ENCODE measurements around the gene RBL1.
"Not testable (repeated sequence)": the region's sequence is repeated elsewhere in the genome, so short reads cannot be mapped to it uniquely, and the experiment has no call there.

RBL1 gene

DNA sequence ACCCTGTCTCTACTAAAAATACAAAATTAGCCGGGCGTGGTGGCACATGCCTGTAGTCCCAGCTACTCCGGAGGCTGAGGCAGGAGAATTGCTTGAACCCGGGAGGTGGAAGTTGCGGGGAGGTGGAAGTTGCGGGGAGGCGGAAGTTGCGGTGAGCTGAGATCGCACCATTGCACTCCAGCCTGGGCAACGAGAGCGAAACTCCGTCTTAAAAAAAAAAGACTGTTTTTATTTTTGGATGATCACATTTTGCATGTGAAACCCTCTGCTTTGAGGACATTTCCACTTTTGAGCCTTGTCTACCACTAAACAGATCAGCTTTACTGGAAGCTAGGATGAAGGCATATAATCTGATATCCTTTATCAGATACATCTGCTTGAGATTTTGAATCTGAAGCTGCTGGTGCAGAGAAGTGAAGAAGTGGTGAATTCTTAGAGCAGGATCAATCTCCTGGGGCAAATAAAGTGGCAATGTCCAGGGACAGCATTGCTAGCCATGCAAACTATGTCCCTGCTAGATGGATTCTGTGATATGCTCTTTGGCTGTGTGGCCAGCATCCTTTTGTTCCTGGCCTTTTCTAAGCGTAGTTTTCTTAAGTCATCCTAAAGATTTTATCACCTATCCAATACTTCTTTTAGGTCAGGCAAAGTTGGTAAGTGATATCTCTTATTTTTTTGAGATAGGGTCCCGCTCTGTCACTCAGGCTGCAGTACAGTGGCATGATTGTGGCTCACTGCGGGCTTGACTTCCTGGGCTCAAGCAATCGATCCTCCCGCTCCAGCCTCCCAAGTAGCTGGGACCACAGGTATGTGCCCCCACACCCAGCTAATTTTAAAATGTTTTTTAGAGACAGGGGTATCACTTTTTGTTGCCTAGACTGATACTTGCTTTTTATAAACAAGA is 23.3 kb downstream of the RBL1 start:
- DNase-seq = no peak

DNA sequence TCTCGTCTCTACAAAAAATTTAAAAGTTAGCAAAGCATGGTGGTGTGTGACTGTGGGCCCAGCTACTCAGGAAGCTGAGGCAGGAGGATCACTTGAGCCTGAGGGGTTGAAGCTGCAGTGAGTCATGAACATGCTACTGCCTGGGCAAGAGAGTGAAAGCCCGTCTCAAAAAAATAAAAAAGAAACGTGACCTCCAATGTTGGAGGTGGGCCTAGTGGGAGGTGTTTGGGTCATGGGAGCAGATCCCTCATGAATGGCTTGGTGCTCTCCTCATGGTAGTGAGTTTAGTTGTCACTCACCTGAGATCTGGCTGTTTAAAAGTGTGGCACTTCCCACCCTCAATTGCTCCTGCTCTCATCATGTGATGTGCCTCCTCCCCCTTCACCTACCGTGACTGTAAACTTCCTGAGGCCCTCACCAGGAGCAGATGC is 24.3 kb downstream of the RBL1 start:
- DNase-seq = no peak

DNA sequence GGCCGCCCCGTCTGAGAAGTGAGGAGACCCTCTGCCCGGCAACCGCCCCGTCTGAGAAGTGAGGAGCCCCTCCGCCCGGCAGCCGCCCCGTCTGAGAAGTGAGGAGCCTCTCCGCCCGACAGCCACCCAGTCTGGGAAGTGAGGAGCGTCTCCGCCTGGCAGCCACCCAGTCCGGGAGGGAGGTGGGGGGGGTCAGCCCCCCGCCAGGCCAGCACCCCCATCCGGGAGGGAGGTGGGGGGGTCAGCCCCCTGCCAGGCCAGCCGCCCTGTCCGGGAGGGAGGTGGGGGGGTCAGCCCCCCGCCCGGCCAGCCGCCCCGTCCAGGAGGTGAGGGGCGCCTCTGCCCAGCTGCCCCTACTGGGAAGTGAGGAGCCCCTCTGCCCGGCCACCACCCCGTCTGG is 26.2 kb downstream of the RBL1 start:
- DNase-seq = not testable (repeated sequence)

DNA sequence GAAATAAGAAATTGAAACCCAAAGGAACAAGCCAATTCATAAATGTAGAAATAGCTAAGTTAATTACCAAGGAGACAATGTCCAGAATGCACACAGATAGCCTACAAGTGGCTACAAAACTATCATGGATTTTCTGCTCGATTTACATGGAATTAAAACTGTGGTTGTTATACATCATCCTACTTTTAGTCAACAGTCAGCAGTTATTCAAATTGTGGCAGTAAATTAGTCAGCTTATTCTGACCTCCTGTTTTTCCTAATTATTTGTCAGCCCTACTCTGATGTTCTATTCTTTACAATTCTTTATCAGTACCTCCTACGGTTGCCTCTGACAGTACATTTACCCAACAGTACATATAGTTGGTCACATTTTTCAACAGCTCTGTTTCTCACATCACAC is 29.6 kb downstream of the RBL1 start:
- no peak for DNase-seq

DNA sequence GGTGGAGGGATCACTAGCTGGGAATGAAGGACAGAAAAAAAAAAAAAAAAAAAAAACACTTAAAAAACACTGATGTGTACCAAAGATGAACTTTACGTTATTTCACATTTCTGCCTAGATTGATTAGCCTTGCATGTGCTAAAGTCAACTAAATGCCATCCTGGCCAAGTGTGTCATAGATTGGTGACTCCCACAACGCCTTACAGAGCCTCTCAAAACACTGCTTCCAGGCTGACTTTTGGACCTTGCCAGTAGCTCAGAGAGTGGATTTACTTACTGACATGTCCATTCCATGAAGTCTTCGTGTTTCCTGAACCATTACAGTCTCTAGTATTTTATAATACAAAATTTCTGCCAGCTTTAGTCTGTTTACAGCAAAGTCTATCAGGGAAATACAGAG is 40.5 kb downstream of the RBL1 start:
- no peak for DNase-seq

DNA sequence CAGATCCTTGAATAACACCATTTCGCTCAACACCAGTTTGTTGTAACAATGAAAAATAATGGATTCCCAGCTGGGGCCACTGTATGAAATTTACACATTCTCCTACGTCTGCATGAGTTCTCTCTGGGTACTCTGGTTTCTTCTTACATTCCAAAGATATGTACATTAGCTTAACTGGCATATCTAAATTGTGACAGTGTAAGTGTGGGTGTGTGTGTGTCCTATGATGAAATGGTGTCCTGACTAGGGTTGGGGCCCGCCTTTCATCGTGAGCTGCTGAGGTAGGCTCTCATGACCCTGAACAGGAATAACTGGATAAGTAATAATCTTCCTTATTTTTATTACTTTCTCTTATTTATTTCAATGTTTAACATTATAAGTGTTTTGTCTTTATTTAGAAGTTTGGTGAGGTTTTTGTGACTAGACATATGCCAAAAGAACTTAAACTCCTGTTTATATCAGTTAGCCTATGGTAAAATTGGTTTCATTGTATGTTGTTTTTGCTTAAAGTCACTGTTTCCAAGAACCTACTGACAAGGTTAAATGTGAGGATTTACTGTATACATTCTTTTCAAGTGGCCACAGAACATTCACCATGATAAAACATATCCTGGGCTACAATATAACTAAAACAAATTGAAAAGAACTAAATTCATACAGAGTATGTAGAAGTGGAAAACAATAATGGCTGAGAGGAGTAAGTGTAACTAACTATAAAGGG is 42.4 kb downstream of the RBL1 start:
- no peak for DNase-seq

DNA sequence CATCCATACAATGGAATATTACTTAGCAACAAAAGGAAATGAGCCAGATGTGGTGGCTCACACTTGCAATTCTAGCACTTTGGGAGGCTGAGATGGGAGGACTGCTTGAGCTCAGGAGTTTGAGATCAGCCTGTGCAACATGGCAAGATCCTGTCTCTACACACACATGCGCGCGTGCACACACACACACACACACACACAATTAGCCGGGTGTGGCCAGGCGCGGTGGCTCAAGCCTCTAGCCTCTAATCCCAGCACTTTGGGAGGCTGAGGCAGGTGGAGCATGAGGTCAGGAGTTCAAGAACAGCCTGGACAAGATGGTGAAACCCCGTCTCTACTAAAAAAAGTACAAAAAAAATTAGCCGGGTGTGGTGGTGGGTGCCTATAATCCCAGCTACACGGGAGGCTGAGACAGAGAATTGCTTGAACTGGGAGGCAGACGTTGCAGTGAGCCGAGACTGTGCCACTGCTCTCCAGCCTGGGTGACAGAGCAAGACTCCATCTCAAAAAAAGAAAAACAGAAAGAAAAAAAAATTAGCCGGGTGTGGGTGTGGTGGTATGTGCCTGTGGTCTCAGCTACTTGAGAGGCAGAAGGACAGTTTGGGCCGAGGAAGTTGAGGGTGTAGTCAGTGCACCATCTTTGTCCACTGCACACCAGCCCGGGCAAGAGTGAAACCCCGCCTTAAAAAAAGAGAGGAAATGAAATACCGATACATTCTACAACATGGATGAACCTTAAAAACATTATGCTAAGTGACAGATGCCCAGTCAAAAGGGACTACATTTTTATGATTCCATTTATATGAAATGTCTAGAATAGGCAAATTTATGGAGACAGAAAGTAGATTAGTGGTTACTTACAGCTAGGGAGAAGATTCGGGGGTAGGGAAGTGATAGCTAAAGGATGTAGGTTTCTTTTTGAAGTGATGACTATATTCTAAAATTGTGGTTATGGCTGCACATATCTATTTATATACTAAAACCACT is 52.5 kb downstream of the RBL1 start:
- DNase-seq = no peak

DNA sequence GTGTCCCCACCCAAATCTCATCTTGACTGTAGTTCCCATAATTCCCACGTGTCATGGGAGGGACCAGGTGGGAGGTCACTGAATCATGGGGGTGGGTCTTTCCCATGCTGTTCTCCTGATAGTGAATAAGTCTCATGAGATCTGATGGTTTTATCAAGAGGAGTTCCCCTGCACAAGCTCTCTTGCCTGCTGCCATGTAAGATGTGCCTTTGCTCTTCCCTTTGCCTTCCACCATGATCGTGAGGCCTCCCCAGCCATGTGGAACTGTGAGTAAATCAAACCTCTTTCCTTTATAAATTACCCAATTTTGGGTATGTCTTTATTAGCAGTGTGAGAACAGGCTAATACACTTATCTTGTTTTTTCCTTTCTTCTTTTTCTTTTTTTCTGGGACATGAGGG is 56.4 kb downstream of the RBL1 start:
- not testable (repeated sequence) for DNase-seq

DNA sequence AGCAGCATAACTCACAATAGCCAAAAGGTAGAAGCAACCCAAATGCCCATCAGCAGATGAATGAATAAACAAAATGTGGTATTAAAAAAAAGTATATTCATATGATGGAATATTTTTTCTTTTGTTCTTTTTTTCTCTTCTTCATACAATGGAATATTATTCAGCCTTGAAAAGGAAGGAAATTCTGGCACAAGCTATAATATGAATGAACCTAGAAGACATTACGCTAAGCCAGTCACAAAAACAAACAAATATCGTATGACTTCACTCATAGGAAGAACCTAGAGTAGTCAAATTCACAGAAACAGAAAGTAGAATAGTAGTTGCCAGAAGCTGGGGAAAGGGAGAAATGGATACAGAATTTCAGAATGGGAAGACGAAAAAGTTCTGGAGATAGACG is 63.7 kb downstream of the RBL1 start:
- DNase-seq = no peak

DNA sequence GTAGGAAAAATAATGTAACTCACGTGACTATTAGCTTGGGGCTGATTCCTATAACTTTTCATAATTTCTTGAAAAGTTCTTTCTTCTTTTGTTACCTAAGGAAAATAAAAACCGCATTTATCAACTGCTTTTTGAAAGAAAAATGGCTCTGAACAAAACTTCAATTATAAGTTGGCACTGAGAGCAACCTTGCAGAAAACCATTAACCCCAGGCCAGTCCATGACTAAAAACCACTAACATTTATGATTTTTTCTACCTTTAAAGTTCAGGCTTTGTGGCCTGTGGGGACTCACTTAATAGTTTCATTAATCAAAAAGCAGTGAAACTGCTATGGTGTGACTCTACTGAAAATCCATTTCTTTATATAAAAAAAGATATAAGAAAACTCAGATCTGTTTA is 75.2 kb downstream of the RBL1 start:
- DNase-seq = no peak

DNA sequence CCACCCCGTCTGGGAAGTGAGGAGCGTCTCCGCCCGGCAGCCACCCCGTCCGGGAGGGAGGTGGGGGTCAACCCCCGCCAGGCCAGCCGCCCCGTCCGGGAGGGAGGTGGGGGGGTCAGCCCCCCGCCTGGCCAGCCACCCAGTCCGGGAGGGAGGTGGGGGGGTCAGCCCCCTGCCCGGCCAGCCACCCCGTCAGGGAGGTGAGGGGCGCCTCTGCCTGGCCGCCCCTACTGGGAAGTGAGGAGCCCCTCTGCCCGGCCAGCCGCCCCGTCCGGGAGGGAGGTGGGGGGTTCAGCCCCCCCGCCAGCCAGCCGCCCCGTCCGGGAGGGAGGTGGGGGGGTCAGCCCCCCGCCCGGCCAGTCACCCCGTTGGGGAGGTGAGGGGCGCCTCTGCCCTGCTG is 83.2 kb downstream of the RBL1 start:
- DNase-seq = not testable (repeated sequence)

DNA sequence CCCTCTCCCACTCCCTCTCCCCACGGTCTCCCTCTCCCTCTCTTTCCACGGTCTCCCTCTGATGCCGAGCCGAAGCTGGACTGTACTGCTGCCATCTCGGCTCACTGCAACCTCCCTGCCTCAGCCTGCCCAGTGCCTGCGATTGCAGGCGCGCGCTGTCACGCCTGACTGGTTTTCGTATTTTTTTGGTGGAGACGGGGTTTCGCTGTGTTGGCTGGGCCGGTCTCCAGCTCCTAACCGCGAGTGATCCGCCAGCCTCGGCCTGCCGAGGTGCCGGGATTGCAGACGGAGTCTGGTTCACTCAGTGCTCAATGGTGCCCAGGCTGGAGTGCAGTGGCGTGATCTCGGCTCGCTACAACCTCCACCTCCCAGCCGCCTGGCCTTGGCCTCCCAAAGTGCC is 83.9 kb downstream of the RBL1 start:
- not testable (repeated sequence) for DNase-seq

DNA sequence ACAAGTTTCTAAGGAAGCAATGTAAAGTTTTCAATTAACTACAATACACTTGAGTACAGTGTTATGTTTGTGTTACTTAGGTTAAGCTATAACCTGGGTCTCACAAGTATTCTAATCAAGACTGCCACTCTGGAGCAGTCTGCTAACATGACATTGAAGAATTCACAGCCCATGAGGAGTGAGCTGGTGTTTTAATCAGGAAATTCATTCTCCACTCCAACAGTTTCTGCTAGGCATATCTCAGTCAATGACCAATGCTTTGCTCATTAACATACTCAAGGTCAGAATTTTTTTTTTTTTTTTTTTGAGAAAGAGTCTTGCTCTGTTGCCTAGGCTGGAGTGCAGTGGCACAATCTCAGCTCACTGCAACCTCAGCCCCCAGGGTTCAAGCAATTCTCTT is 84.7 kb downstream of the RBL1 start:
- DNase-seq = no peak

DNA sequence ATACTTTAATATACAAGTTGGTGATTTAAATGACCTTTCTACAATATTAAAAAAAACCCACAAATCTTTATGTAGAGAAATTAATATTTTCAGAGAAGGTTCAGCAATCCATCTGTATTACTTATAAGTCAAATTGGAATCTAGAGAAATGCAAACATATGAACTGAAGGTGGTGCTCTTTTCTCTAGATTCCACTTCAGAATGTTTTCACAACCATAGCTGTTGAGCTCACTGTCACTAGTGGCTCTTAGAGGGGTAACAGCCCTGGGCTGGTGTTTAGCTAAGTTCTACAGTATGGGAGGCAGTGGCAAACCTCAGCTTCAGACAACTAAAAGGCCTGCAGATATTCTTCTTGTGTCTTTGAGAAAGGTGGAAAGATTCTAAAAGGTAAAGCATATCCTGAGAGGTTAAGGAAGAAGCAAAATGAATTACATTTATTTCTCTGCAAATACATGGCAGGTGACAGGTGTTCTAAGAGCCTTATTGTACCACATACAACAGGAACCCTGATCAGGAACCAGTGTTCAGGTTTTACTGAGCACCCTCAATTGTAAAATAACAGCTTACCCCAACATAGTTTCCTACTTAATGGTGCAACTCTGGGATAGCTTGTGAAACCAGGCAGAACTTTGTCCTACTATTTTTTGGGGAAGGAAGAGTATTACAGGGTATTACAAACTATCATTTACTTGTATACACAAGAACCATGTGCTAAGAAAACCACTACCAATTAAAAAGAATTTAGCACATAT is 87.7 kb downstream of the RBL1 start:
- no peak for DNase-seq

DNA sequence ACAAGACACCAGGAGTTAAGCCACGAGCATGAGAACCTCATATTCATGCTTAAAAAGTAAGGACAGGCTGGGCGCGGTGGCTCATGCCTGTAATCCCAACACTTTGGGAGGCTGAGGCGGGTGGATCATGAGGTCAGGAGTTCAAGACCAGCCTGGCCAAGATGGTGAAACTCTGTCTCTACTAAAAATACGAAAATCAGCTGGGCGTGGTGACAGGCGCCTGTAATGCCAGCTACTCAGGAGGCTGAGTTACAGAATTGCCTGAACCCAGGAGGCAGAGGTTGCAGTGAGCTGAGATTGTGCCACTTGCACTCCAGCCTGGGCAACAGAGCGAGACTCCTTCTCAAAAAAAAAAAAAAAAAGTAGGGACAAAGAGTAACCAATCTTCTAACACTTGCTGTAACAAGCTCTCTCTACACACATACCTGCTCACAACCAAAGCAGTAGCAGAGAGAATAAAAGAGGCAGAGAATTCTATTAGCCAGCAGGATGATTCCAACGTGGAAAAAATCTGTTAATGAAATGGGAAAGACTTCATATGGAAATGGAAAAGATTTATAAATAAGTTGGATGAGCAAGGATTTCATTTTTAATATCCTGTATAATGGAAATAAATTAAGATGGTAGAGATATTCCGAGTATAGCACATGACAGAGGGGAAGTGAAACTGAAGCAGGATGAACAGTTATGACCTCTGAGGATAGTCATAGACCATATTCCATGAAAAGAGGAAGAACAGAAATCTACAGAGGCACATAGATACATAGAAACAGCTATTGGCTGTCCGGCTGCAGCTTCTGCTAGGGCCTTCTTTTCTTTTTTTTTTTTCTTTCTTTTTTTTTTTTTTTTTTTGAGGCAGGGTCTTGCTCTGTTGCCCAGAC is 90.5 kb downstream of the RBL1 start:
- DNase-seq = not testable (repeated sequence)

DNA sequence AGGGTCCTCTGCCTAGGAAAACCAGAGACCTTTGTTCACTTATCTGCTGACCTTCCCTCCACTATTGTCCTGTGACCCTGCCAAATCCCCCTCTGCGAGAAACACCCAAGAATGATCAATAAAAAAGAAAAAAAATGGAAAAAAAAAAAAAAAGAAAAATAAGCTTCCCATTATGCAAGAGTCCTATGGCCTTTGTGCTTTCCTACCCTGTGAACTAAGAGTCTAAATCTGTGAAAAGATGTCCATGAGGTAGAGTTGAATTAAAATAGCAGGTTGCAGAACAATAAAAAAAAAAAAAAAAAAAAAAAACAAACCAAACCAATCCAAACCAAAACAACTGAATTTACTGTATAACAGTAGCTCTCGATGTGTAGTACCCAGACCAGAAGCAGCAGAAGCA is 94.2 kb downstream of the RBL1 start:
- DNase-seq = not testable (repeated sequence)

DNA sequence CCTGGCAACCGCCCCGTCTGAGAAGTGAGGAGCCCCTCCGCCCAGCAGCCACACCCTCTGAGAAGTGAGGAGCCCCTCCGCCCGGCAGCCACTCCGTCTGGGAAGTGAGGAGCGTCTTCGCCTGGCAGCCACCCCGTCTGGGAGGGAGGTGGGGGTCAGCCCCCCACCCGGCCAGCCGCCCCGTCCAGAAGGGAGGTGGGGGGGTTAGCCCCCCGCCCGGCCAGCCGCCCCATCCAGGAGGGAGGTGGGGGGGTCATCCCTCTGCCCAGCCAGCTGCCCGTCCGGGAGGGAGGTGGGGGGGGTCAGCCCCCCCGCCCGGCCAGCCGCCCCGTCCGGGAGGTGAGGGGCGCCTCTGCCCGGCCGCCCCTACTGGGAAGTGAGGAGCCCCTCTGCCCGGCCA is 95.6 kb downstream of the RBL1 start:
- DNase-seq = not testable (repeated sequence)

DNA sequence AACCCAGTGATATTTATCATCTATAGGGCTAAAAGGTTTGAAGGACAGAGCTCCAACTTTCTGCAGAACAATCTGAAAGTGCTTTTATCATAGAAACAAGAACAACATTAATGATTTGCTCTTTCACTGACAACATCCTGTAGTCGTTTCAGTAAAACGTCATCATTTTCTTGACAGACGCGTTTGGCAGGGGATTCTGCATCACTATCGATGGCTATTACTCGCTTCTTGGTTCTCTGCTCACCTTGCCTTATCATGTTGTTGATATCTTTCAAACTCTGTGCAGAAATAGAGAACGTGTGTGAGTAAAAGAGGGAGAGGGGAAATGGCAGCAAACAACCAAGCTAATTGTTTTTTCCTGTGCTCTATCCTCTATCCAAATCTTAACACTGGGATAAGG is 97.1 kb downstream of the RBL1 start:
- no peak for DNase-seq

DNA sequence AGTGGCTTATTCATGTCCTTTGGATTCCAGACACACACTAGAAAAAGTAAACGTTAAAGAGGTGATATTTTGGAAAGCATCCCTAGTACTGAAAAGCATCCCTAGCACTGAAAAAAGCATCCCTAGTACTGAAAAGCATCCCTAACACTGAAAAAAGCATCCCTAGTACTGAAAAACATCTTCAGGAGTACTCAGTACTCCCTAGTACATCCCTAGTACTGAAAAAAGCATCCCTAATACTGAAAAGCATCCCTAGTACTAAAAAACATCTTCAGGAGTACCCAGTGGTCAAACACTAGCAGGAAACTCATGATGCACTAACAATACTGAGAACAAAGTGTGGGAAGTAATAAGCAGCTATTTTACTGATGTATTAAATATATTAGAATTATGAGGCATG is 98.7 kb downstream of the RBL1 start:
- no peak for DNase-seq

DNA sequence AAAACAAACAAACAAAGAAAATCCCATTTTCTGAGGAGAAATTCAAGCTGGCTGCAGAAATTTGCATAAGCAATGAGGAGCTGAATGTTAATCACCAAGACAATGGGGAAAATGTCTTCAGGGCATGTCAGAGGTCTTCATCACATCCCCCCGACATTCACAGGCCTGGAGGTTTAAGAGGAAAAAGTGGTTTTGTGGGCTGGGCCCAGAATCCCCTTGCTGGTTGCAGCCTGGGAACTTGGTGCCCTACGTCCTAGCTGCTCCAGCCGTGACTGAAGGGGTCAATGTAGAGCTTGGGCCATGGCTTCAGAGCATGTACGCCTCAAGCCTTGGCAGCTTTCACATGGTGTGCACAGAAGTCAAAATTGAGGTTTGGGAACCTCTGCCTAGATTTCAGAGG is 101.6 kb downstream of the RBL1 start:
- DNase-seq = not testable (repeated sequence)

DNA sequence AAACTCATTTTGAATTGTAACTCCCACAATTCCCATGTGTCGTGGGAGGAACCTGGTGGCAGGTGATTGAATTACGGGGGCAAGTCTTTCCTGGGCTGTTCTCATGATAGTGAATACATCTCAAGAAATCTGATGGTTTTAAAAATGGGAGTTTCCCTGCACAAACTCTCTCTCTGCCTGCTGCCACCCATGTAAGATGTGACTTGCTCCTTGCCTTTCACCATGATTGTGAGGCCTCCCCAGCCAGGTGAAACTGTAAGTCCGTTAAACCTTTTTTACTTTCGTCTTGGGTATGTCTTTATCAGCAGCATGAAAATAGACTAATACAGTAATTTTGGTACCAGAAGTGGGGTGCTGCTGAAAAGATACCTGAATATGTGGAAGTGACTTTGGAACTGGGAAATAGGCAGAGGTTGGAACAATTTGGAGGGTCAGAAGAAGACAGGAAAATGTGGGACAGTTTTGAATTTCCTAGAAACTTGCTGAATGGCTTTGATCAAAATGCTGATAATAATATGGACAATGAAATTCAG is 102.9 kb downstream of the RBL1 start:
- no peak for DNase-seq
